DMS53 (cell line): ENCODE measurements around the gene ID3.

Source experiments
- DNase-seq: peaks from one replicate; lab custom pipeline; 2025; lab: John Stamatoyannopoulos, UW

ID3 gene

DNA sequence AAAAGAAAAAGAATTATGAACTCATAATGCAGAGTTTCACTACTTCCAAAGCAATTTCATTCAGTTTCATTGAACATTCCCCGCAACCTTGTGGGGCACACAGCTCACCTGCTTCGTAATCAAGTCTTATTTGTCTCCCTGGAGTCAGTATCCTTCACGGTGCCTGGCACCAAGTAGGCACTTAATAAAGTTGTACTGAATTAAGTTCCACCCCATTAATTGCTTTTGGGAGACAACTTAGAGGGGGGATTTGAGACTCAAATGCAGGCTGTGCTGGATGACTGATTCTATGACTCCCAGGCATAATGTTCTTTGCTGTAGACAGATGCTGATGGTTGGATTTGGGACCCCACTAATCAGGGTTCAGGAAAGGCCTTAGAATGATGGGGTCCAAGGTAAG is 6.5 kb upstream of the ID3 start:
- no peak for DNase-seq

DNA sequence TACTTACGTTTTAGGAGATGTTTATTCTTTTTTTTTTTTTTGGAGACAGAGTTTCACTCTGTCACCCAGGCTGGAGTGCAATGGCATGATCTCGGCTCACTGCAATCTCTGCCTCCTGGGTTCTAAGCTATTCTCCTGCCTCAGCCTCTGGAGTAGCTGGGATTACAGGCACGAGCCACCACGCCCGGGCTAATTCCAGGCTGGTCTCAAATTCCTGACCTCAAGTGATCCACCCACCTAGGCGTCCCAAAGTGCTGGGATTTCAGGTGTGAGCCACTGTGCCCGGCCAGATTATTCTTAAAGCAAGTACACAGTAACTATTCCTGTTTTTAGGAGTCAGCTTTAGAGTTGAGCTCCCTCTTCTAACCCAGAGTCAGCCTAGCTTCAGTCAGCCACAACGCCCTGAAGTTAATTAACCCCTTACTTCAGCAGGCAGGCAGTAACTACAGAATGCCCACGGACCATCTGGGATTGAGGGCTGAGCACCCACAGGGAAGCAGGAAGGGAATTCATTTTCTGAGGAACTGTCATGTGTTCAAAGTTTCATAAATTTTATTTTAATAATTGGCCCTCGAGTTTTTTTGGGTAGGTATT is 5.3 kb upstream of the ID3 start:
- peak; percentile 47 for DNase-seq

DNA sequence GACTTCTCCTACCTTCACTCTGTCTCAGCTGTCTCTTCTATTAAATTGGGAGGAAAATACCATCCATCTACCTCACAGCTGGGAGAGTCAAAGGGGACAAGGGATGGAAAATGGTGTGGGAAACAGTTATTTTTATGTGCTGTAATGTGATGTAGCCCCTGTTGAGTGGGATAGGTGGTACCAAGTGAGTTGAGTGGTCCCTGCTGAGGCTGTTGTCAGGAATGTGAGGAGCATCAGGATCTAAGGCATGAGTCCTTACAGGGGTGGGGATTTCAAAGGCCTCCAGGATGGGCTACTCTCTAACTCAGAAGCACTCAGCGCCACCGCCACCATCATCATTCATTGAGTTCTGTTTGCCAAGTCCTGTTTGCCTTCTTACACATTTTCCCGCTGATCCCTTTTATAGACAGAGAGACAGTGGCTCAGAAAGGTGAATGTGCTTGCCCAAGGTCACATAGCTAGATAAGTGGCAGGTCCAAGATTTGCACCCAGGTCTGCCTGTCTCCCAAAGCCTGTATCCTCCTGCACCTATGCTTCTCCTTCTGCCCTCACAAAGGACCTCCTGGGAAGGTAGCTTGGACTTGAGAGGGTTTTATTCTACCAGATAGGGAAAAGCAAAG is 4.6 kb upstream of the ID3 start:
- peak; percentile 79 for DNase-seq

DNA sequence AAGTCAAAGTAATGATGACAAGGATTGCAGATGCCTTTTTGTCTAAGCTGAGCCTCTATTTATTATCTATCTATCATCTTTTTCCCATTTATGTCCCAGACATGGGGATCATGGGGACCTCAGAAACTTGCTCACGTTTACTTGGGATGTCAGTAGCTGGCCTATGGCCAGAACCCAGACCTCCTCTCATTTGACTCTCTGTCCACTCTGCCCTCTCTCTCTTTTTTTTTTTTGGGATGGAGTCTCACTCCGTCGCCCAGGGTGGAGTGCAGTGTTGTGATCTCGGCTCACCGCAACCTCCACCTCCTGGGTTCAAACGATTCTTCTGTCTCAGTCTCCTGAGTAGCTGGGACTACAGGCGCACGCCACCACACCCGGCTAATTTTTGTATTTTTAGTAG is 3.7 kb upstream of the ID3 start:
- DNase-seq, result peak; percentile 48

DNA sequence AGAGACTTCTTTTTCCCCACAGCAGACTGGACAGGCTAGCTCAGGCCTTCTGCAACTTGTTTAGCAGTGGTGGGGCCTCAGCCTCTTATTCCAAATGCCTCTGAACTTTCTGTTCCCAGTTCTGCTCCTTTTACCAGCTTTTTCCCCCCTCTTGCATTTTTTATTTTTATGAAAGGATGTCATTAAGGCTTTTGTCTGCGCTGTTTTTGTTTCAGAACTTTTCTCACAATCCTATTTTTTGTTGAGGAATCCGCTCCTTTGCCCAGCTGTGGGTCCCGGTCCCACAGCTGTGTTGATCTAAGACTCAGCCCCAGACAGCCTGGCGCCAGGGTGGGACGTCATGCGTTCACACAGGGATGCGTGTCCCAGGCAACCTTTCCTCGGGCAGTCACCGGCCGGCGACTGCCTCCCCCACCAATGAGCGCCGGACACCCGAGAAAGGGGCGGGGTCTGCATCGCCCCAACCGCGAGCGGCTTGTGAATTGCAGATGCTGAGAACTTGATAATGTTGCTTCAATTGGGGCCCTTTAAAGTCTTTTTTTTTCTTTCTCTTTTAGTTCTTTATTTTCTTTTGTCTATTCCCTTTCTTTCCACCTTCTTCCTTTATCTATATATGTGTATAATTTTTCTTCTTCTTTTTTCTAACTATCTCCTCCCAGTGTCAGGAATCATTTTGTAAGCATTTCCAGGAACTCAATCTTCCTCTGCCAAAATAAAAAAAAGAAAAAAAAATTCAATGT is 3.0 kb upstream of the ID3 start:
- peak; percentile 99 for DNase-seq

DNA sequence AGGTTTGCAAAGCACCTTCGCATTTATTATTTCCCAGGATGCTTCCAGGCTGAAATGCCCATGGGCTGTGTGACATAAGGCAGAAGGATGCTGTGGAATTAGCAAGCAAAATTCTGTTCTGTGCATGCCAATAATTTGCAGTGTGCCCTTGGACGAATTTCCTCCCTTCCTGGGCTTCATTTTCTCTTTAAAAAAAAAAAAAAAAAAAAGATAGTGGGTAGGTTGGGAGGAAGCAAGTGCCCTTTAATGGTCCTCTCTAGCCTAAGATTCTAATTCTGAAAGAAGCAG is 2.5 kb upstream of the ID3 start:
- DNase-seq, result no peak

DNA sequence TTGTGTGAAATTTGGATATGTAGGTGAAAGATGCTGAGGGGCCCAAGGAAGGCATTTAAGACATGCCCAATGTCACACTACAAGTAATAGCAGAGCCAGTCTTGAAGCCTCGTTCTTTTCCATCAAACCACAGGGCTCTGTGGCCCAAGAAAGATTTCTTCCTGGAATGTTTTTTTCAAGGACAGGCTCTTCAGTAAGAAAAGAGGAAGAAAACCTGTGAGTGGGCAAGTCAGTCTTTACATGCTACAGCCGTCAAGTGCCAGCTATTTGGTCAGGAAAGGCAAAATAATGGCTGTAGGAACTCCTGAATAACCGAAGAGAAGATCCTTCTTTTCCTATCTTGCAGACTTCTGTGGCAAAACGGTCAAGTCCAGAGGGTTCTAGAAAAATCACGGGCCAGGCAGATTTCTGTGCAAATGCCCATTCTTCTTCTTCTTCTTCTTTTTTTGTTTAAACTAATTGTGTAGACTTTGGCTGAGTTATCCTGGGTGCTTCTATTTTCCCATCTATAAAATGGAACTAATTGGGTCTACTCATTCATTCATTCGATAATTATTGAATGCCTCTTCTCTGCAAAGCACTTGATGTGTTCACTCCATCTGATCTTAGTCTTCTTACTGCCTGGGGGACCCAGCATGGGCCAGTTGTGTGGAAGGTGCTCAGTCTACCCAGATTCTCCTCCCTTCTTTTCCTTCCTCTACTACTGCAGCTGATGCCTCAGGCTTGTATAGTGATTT is 1.9 kb upstream of the ID3 start:
- DNase-seq, result no peak

DNA sequence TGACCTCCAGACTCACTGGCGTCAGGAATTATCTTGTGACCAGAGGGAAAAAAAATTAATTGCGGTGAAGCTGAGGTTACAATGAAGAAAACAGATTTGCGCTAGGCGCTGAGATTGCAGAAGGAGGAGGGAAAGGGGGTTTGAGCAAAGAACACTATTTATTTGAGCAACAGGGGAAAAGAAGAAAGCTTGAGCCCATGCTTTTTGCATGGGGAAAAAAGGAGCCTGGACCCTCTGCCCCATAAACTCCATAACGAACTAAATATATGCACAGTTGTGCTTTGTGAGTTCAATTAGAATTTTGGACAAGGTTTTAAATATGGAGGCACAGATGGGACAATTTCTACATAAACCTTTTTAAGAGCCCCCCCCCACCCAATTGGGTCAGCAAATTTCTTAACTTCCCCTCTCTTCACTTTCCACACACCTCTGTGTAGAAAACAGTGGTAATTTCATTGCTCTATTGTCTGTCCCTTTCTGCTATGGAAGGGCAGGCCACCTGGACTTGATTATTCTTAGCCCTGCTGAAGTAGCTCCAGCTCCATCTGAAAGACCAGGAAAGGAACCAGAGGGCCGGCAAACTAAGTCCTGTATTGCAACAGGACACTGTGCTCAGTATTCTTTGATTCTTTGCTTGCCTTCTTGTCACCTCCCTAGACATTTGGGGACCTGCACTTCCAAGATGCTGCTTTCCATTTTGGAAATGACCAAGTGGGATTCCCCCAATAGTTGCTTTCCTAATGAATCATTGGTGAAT is 862 bp upstream of the ID3 start:
- peak; percentile 61 for DNase-seq

DNA sequence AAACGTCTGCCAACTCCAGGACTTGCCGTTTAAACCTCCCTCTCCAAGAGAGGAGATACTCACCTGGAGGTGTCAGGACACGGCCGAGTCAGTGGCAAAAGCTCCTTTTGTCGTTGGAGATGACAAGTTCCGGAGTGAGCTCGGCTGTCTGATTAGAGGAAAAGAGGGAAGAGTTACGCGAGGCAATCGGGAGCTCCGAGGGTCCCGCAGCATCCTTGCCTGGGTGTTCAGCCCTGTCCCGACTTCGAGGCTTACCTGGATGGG is 497 bp downstream of the ID3 start:
- DNase-seq, result peak; percentile 75

DNA sequence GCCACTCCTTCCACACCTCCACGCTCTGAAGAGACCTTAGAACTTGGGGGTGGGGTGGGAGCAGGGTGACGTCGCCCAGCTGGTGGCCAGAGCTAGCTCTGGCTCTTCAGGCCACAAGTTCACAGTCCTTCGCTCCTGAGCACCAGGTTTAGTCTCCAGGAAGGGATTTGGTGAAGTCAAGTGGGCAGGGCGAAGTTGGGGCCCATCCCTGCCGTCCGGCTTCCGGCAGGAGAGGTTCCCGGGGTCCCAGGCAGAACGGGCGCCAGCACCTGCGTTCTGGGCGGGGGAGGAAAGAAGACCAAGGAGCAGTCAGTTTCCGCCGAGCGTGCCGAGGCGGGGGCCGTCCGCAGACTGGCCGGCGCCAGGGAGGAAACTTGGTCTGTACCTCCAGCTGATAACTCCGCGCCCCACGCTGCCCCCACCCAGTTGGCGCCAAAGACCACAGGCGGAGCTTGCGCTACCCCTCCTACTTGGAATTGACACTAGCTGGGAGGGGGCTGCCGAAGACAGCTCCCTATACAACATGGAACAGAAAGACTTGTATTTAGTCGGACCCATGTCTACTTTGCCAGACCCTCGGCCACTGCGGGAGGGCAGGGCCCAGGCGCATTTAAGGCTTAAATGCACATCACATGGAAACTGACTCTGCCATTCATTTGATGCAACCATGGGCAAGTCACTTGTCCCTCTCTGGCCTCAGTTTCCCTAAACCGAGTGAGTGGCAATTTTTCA is 995 bp downstream of the ID3 start:
- peak; percentile 85 for DNase-seq

DNA sequence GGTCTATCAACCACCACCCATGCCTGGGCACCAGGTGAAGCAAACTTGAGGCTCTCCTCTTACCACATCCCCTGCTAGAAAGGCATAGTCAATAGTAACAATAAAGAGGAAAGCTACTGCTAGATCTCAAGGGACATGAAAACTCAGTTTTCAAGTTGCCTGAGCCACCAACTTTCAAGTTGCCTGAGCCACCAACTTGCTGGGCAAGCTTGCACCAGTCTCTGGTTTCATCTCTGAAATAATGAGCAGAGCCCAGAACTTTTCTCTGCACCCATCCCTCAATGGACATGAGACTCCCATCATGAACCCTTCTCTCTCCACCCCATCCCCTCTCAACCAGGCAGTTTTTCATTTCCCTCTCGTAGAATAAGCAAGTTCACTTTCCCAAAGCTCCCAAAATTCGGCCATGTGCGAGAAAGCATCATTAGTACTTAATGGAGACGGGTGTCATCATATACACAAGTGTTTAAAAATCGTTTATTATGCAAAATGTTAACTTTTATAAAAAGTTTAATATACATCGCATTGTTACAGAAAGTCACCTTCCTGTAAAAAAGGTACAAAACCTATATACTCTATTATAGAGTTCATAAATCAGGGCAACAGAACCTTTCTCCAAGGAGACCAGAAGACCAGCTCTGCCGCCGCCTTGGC is 1.7 kb downstream of the ID3 start:
- DNase-seq, result peak; percentile 71

DNA sequence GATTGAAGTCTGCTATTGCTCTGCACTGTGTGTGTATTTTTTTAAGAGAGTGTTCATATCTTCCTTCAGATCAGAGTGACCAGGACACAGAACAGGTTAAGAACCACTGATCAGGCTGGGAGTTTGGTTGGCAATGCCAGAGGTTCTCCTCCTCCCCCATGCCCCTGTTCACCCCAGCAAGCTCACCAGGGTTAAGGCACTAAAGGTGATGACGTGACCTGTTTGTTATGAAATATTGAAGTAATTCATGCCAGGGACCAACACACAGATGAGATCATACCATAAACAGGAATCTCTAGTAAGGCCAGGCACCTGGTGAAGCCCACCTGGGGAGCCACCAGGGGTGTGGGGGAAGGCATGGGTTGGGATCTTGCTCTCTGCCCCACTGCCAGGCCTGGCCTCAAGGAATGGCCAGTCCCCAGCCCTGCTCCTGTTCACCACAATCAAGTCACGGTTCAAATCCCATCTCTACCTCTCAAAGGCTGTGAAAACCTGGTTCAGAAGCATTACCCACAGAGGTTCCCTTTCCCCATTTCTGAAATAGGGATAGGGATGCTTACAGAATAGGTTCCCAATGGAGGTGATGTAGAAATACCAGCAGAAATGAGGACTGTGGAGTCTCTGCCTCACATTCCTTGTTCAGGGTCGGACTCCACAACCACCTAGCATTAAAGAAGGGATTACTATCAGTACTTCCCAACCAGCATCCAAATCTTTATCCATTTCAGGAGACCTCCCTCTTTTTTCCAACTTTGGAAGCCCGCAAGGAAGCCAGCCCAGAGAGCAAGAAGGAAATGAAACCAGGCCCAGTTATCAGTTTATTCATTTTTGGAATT is 2.4 kb downstream of the ID3 start:
- DNase-seq, result peak; percentile 93

DNA sequence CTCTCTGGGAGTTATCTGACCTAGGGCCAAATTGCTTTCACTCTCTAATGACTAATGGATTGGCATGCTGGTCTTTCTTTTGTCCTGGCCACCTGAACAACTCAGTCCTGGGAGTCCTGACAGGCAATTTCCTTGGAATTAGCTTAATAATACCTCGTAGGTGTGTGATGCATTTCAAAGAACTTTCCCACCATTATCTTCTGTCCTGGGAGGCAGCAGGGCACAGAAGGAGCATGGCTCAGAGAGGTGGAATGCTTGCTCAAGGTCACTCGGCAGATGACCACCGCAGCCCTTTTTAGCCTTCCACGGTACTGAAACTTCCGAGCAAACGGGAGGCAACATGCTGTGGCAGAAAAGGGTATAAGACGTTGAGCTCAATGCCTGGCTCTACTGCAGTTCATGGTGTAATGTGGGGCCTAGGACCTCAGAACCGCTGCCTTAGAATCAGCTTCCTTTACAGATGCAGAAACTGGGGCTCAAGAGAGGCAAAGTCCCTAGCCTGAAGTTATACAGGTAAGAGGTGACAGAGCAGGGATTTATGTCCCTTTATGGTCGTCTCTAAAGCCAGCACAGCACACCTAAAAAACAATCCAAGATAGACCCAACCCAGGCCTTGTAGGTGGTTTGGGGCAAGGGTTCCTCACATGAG is 3.2 kb downstream of the ID3 start:
- peak; percentile 82 for DNase-seq

DNA sequence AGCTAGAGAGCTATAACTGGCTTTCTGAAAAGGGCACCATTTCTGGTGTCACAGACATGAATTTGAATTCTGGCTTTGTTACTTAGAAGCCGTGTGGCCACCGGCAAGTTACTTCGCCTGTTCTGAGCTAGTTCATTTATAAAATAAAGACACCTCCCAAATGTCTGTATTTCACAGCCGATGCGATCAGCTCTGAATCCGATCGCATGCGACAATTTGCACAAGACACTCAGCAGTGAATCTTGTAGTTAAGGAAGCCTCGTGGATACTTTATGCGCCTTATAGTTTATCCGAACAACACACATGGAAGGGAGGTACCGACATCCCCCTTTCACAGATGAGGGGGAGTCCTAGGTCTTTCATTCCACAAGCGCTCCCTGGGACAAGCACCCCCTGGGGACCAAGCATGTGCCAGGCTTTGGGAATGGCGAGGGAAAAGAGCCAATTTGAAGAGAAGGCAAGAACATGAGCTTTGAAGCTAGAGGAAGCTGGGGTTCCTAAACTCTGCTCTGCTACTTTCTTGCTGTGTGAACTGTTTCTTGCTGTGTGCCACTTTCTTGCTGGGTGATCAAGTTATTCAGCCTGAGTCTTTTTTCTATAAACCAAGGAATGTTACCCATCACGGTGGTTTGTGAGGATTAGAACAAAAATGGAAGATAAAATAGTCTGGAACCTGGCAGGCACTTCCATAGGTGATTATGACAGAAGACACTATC is 3.9 kb downstream of the ID3 start:
- peak; percentile 67 for DNase-seq

DNA sequence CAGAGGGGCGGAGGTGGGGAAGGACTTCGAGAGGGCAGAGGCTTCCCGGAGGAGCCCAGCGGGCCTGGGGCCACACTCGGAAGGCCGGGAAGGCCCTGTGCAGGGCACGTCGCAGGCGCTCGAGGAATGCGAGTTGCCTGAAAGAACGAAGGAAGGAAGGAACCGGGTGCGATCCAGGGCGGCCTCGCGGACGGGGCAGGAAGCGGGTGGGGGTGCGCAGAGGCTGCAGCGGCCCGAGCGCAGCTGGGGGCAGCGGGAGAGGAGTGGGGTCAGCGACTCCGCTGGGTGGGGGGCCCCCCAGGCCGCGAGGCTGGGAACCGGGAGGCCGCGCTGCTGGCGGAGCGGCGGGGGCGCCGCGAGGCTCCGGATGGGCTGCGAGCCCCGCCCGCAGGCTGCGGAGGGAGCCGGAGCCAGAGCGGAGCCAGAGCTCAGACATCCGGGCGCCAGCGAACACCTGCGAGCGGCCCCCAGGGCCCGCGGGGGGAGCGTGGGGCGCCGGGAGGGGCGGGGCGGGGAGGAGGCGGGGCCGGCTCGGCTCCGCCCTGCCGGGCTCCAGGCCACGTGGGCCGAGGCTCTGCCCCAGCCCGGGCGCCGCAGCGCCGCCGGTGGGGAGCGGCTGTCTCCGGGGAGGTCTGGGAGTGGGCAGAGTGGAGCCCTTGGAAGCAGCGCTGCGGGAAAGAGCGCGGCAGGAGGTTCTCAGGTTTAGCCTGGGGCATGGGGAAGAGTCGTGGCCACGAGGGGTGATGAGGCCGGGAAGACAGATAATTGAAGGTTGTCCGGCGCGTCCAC is 4.6 kb downstream of the ID3 start:
- peak; percentile 97 for DNase-seq

DNA sequence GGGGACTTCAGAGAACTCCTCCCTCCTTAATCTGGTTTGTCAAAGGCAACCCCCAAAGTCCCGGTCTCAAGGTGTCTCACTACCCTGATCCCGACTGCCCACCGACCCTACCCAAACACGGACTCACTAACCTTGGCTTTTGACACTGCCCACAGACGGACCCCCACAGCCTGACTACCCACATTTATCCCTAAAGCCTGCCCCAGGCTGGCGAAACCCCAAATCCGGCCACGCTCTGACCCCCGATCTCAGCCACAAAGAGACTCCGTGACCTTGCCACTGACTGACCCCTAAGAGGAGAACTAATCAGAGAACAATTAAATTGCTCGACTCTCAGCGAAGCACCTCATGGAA is 5.2 kb downstream of the ID3 start:
- no peak for DNase-seq

DNA sequence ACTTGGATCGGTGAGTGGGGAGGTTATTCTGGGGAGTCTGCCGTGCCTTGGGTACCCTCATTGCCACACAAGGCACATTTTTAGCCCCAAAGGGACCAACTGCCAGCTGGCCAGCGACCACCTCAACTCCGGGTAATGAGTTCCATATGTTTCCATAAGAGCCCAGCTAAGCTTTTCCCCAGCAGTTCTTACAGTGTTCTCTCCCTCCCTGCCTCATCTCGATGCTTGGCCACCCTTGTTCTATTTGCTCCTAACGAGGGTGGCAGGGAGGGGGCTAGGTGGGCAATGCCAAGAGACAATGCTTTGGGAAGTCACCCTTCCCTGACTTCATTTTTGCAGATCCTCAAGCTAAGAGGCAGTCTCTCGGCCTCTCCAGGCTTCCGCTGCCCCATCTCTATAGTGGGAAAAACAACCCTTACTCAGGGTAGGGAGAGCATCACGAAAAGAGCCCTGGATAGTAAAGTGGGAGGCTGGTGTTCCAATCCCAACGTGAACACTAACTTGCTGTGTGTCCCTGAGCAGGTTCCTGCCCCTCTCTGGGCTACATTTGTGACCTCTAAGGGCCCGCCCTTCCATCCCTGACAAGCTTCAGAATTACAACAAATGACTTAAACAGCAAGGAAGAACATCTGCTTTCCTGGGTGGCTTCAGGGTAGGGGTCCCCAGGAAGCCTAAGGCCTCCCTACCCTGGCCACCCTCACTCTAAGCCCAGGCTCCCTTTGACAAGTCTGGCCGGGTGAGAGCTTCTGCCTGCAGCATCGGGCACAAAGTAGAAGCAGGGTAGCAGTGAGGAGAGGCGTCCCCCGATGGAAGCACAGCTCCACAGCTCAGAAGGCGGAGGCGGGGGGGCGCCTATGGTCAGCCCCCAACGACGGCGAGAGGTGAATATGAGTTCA is 5.8 kb downstream of the ID3 start:
- peak; percentile 44 for DNase-seq

DNA sequence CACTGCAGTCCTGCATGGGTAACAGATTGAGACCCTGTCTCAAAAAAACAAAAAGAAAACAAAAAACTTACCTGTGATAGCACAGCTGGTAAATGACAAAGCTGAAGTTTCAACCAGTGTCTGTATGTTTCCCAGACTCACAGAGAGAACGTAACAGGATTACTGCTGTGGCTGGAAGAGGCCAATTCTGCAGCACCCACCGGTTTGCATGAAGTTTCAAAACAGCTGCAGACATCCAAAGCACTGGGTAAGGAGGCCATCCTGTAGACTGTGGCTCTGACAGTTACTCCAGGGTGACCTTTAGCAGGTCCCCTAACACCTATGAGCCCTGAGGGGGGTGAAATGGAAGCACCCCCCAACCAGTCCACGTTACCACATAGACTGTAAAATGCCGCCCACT is 7.5 kb downstream of the ID3 start:
- no peak for DNase-seq
